NK-92 (cell line): ENCODE results near the gene ZRSR2.
"Not testable (repeated sequence)": the region's sequence is repeated elsewhere in the genome, so short reads cannot be mapped to it uniquely, and the experiment has no call there.

Source experiments
- DNase-seq: peaks from one replicate; lab custom pipeline; 2025; ENCODE audit not compliant: unreplicated experiment; lab: John Stamatoyannopoulos, UW

ZRSR2 gene, protein sequence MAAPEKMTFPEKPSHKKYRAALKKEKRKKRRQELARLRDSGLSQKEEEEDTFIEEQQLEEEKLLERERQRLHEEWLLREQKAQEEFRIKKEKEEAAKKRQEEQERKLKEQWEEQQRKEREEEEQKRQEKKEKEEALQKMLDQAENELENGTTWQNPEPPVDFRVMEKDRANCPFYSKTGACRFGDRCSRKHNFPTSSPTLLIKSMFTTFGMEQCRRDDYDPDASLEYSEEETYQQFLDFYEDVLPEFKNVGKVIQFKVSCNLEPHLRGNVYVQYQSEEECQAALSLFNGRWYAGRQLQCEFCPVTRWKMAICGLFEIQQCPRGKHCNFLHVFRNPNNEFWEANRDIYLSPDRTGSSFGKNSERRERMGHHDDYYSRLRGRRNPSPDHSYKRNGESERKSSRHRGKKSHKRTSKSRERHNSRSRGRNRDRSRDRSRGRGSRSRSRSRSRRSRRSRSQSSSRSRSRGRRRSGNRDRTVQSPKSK

DNA sequence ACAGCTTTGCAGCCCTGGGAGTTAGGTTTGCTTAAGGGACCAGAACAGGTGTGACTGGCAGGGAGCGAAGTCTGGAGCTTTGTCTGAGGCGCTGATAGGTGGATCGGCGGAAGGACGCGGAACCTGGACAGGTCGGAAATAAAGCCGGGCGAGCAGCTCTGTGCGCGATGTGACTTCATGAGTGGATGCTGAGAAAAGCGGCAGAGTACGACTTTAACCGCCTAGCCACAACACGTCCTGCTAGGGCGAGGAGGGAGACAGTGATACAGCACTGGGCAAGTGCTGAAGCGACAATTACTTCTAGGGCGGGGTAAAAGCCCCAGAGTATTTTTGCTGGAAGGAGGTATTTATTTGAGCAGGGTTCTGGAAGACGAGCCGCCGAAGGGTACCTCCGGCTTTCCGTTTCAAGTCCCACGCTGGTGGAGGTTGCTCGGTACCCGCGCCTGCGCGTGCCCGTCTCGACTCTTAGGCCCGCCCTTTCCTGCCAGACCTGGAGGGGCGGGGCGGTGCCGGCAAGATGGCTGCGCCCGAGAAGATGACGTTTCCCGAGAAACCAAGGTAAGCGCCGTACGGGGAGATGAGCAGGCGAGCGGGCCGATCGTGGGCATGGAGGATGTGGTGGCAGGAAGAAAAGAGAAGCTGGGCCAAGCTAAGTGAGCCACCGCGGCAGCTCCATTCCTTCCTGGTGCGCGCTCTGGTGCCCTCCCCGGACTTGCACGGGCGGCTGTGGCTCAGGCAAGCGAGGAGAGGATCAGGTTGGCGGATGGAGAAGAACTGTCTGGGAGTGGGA is at the start of gene ZRSR2:
Gene ZRSR2, plus strand, starts transcription at position 506 of the 790 bp plus-strand sequence. Its CDS starts 12 bp downstream, at position 518.
- peak; percentile 8 for DNase-seq

- DNase-seq: no peak
Observed at GRCh38 chrX:15744181-15744867, 46.0 kb upstream of the ZRSR2 start.

DNA sequence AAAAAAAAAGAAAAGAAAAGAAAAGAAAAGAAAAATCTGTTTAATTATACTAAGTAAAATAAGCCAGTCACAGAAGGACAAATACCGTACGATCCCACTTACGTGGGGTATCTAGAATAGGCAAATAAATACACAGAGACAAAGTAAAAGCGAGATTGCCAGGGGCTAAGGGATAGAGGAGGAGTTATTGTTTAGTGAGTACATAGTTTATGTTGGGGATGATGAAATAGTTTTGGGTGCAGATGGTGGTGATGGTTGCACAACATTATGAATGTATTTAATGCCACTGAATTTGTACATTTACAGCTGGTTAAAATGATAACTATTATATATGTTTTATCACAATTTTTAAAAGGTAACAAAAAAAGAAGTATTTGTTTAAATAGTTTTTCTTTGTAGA is 45.1 kb upstream of the ZRSR2 start:
- no peak for DNase-seq

- DNase-seq: not testable (repeated sequence)
Observed at GRCh38 chrX:15746651-15747050, 43.6 kb upstream of the ZRSR2 start.

GRCh38 chrX:15747626-15748173 is 42.6 kb upstream of the ZRSR2 start:
- no peak for DNase-seq

GRCh38 chrX:15748841-15749240 is 41.4 kb upstream of the ZRSR2 start:
- no peak for DNase-seq

DNA sequence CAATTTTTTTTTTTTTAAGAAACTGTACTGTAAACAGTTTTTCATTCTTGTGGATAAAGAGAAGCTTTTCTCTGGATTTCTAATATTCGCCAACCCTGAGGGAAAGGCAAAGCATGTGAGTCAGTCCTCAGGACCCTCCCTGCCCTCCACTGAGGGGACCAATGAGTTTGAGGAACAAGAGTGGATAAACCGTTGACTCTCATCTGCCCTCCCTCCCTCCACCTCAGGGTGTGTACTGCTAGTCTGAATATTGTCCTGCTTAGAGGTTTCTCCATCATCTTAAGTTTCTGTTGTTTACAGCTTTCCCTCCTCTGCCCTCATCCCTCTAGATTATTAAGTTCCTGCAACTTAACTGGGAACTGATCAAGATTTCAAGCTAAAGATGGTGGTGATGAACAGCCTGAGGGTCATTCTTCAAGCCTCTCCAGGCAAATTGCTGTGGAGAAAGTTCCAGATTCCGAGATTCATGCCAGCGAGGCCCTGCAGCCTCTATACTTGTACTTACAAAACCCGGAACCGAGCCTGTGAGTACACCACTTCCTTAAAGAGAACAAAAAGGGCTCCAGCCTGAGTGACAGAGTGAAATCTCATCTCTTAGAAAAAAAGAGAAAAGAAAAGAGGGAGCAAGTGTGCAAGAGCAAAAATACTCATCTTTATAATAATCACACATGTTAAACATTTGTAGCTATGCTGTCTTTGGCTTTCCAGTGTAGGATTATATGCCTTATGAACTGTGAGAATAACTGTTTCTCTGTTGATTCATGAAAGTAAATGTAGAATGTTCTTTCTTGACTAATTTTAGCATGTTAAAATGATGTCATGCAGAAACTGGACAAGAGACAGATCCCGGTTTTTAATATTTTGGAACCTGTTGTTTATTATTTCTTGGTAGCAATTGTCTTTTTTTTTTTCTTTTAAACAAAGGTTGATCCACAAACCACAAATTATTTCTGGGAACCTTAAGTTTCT is 40.4 kb upstream of the ZRSR2 start:
- no peak for DNase-seq

GRCh38 chrX:15750611-15751154 is 39.6 kb upstream of the ZRSR2 start:
- DNase-seq: no peak

DNA sequence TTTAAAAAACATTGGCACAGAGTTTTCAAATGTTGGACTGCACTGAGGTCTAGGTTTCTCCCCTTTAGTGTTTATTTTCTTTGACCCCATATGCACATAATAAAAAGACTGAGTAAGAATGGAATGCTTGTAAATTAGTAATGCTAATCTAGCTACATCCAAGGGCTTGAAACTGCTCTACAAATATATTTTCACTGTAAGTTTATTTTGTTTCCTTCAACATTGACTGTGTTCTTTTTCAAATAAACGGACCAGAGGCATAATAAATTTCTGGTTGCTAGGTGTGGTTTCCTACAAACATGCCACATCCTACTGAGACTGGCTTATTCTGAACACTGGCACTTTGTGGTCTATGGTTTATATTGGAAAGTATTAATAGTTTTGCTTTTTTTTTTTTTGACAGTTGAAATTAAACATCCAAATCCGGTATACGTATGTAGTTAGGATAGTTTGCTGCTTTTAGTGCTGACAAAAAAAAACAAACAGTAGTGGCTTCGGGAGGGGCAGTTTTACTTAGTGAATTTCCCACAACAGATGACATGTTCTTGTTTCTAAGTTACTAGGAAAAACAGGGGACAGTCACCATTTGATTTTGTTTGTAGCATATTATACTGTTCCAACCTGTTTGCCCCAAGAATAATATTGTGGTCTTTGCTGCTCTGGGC is 39.0 kb upstream of the ZRSR2 start:
- no peak for DNase-seq

GRCh38 chrX:15755091-15755490 is 35.2 kb upstream of the ZRSR2 start:
- DNase-seq: no peak

DNA sequence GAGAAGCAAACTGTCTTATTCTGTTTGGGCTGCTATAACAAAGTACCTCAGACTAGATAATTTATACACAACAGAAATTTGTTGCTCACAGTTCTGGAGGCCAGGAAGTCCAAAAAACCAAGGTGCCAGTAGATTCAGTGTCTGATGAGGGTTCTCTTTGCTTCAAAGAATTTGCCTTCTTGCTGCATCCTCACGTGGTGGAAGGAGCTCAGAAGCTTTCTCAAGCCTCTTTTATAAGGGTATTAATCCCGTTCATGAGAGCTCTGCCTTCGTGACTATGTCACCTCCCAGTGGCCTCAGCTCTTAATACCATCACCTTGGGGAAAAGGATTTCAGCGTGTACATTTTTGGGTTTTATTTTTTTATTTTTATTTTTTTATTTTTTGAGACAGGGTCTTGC is 32.1 kb upstream of the ZRSR2 start:
- no peak for DNase-seq

- not testable (repeated sequence) for DNase-seq
Observed at GRCh38 chrX:15759886-15760285, 30.4 kb upstream of the ZRSR2 start.

DNA sequence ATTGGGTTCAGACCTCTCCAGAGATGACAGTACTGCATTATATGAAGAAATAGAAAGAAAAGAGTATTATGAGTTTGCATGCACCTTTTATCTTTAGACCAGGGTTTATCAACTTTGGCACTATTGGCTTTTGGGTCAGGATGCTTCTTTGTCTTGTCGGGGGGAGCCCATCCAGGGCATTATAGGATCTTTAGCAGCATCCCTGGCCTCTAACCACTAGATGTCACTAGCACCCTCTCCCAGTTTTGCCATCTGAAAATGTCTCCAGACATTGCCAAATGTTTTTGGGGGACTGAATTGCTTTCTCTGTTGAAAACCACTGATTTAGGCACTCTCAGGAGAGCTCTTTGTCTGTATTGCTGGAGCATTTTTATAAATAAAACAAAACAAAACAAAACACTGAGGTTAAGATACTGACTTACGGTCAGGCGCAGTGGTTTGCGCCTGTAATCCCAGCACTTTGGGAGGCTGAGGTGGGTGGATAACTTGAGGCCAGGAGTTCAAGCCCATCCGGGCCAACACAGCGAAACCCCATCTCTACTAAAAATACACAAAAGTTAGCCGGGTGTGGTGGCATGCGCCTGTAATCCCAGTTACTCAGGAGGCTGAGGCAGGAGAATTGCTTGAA is 28.6 kb upstream of the ZRSR2 start:
- DNase-seq: no peak

DNA sequence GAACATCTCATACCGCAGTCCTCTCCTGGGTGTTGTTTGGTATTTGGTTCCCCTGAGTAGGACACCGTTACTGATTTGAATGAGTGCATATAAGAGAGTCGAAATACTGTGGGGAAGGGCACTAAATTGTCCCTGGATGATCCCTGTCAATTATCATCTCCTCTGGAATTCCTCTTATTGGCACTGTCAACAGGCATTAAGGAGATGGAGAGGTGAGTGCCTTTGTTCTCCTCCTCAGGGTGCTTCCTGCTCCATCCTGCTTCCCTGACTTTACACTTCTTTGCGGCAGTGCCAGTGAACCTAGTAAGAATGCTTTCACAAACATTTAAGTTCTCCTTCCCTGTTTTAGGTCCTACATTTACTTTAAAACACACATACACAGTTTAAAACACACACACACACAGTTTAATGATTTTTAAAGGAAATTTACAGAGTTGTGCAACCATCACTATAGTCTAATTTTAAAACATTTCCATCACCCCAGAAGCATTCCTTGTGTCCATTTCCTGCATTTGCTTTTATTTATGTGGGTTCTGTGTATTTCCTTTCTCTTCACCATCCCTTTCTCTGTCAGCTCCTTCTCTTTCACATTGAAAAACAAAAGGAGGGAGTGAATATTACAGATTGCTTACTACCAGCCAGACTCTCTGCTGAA is 20.9 kb upstream of the ZRSR2 start:
- no peak for DNase-seq

DNA sequence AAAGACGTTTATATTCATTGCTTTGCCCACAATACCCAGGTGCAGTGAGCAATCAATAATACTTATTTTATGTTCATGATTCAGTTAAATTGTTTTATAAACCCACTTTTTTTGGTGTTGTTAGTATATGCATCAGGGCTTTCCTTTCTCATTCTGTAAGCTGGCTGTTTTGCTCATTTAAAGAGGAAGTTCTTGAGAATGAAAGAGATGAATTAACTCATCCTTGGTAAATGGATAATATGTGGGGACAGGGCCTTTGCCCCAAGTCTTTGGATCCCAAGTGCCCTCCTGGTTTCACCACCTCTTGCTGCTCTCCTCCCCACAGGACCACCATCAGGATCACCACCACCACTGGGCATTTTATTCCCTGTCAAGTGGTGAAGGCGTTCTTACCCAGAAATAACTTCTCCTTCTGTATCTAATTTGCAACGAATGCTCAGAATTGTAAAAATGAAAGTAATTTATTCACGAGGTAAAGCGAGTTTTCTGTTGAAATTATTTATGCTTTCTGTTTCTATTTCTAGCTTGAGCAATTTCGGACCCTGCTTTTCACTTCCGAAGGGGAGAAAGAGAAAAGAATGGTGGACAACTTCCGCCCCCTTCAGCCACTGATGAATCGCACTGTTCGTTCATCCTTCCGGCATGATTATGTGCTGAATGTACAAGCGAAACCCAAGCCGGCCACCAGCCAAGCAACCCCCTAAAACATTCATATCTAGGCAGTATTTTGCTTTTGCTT is 8.2 kb upstream of the ZRSR2 start:
- no peak for DNase-seq

DNA sequence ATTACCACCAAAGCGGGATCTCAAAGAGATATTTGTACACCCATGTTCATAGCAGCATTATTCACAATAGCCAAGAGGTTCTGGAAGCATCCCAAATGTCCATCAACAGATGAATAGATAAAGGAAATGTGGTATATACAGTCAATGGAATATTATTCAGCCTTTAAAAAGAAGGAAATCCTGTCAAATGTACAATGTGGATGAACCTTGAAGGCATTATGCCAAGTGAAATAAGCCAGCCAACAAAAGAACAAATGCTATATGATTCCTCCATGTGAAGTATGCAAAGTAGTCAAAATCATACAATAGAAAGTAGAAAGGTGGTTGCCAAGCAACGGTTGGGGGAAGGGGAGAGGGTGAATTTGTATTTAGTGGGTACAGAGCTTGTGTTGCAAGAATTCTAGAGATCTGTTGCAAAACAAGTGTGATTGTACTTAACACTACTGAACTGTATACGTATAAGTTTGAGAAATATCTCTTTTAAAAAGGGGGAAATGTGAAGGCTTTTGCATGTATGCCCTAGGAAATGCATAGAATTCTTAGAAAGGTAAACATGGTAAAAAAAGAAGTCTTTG is 5.0 kb upstream of the ZRSR2 start:
- no peak for DNase-seq

- no peak for DNase-seq
Observed at GRCh38 chrX:15786915-15787314, 3.4 kb upstream of the ZRSR2 start.
